CD4-positive, alpha-beta memory T cell (primary cell): ENCODE data around the gene PLK3. TPM values are rescaled to one million over a fixed set of nuclear protein-coding genes. Genes with fewer than 3 reads are reported as not detected.
A peak's percentile ranks its signal among the peaks of the same experiment; 100 is the strongest.
"Not testable (repeated sequence)": the region's sequence is repeated elsewhere in the genome, so short reads cannot be mapped to it uniquely, and the experiment has no call there.

Source experiments
- CTCF ChIA-PET: fragments of 350-600 bp; sonication (Branson Sonifier 250); formaldehyde crosslinking; loops from one replicate; lab custom pipeline; 2021; ENCODE audit warnings: inconsistent platforms; ENCODE audit not compliant: partially characterized antibody; lab: Charles Lee
- POLR2A ChIA-PET: fragments of 350-600 bp; sonication (Branson Sonifier 250); formaldehyde crosslinking; loops from one replicate; lab custom pipeline; 2021; ENCODE audit not compliant: partially characterized antibody; lab: Charles Lee
- DNase-seq, 5 donors: peaks; one replicate each; pipeline versions ENCODE4 v3.0.0 to v3.0.0-alpha.2; 2020 to 2022; ENCODE audit warnings: mixed read lengths in 1 of 5
- H3K27ac ChIP-seq: one replicate; pipeline ENCODE4 v1.7.0; 2013; ENCODE audit warnings: low read depth, low read length
- H3K27me3 ChIP-seq: 2 replicates; pipeline ENCODE4 v1.7.0; 2013; ENCODE audit warnings: mild to moderate bottlenecking, low read length, moderate library complexity; ENCODE audit not compliant: insufficient read depth
- H3K36me3 ChIP-seq: 2 replicates; pipeline ENCODE4 v1.7.0; 2013; ENCODE audit warnings: mild to moderate bottlenecking, low read length, moderate library complexity; ENCODE audit not compliant: insufficient read depth
- H3K4me1 ChIP-seq: 2 replicates; pipeline ENCODE4 v1.7.0; 2013; ENCODE audit warnings: mild to moderate bottlenecking, low read length, moderate library complexity; ENCODE audit not compliant: insufficient read depth
- H3K4me3 ChIP-seq, 2 donors: one replicate each; pipeline ENCODE4 v1.7.0; 2013; ENCODE audit warnings: low read length in 2 of 2, mild to moderate bottlenecking in 1 of 2
- H3K9me3 ChIP-seq, 2 donors: one replicate each; pipeline ENCODE4 v1.7.0; 2013; ENCODE audit warnings: low read length in 2 of 2, control low read depth in 1 of 2; ENCODE audit not compliant: control insufficient read depth in 1 of 2
- H3K27ac Mint-ChIP-seq, 7 donors: one replicate each; pipeline ENCODE4 v1.8.0; 2020 to 2021; ENCODE audit warnings: mixed read lengths in 7 of 7, mild to moderate bottlenecking in 6 of 7, inconsistent platforms in 3 of 7, moderate library complexity in 3 of 7
- H3K27me3 Mint-ChIP-seq, 2 donors: one replicate each; pipeline ENCODE4 v1.8.0; 2020 to 2021; ENCODE audit warnings: mixed read lengths in 2 of 2
- H3K36me3 Mint-ChIP-seq, 2 donors: one replicate each; pipeline ENCODE4 v1.8.0; 2020 to 2021; ENCODE audit warnings: mixed read lengths in 2 of 2, inconsistent platforms in 1 of 2, mild to moderate bottlenecking in 1 of 2
- H3K4me1 Mint-ChIP-seq, 4 donors: one replicate each; pipeline ENCODE4 v1.8.0; 2020 to 2021; ENCODE audit warnings: mixed read lengths in 4 of 4, mild to moderate bottlenecking in 1 of 4
- H3K4me3 Mint-ChIP-seq, 8 donors: one replicate each; pipeline ENCODE4 v1.8.0; 2020 to 2021; ENCODE audit warnings: mixed read lengths in 8 of 8, mild to moderate bottlenecking in 7 of 8, moderate library complexity in 6 of 8, inconsistent platforms in 3 of 8
- H3K9me3 Mint-ChIP-seq, 8 donors: one replicate each; pipeline ENCODE4 v1.8.0; 2020 to 2021; ENCODE audit warnings: mixed read lengths in 8 of 8, mild to moderate bottlenecking in 5 of 8, inconsistent platforms in 3 of 8, moderate library complexity in 1 of 8
- intact Hi-C: fragments of 100-400 bp; cut with micrococcal nuclease; formaldehyde crosslinking; loops from one replicate; pipeline ENCODE4 v1.15.1; 2023
- polyA plus RNA-seq, 2 donors: library from polyadenylated mRNA; unstranded; fragments of 300-500 nt; fragmentation: Illumina TruSeq; gene quantifications; one replicate each; pipeline ENCODE4 v1.2.3, GENCODE V29; 2021
- total RNA-seq, 2 experiments: library from RNA; stranded (reverse); gene quantifications; one replicate each; pipeline ENCODE4 v1.2.3, GENCODE V29; 2021

PLK3 gene
- total and polyA plus RNA-seq, 4 experiments from 2014 or later = 37.3 to 153 (median 97.5) TPM

- H3K4me3 Mint-ChIP-seq = peak overlapping the region; percentile 74 to 87 (median 80)
- H3K9me3 Mint-ChIP-seq = peaks cover 0 to 12% (median 0%) of the 10 kb centered on the region in 8 donors
- H3K27me3 ChIP-seq = no peaks in the 10 kb centered on the region
- intact Hi-C loops = loop anchor here (5.0 to 10.0 kb wide), 2 partner anchors 75 to 777 kb away; partner anchors contain the start of genes NASP and RNU5D-1
- H3K27ac Mint-ChIP-seq = peak overlapping the region; percentile 98 to 100 (median 99)
- H3K4me3 ChIP-seq = peak overlapping the region; percentile 41 to 57
- H3K4me1 ChIP-seq = peaks cover 90% of the 10 kb centered on the region
- no peaks in the 10 kb centered on the region for H3K9me3 ChIP-seq
- H3K27me3 Mint-ChIP-seq = no peaks in the 10 kb centered on the region
- H3K27ac ChIP-seq = peak overlapping the region; percentile 98
- peaks cover 35% of the 10 kb centered on the region for H3K36me3 ChIP-seq
- peaks cover 57 to 94% (median 73%) of the 10 kb centered on the region in 4 donors for H3K4me1 Mint-ChIP-seq
- peaks cover 29 to 59% of the 10 kb centered on the region in 2 donors for H3K36me3 Mint-ChIP-seq
- POLR2A ChIA-PET = interaction anchor here (0.6 to 22.2 kb wide), 18 partner anchors 2 to 777 kb away, joined by 3 to 1564 read pairs (median 17); partner anchors contain the start of genes BEST4, BTBD19, CCDC163 and DYNLT4
- DNase-seq = peak; percentile 91 to 98 (median 91)
- CTCF ChIA-PET = interaction anchor here (1.3 to 13.0 kb wide), 6 partner anchors 8 to 86 kb away, joined by 5 to 174 read pairs (median 12); partner anchors contain the start of gene PLK3
Measured at GRCh38 chr1:44807364-44808062, 7.3 kb downstream of the PLK3 start.

GRCh38 chr1:44808063-44808937 lies 8.1 kb downstream of the PLK3 start, which contains the start of gene BTBD19:
BTBD19 (plus strand) TSS chr1:44808523; CDS start chr1:44808821, 298 bp downstream.
- H3K36me3 ChIP-seq = peaks cover 27% of the 10 kb centered on the region
- H3K4me1 ChIP-seq = peaks cover 89% of the 10 kb centered on the region
- H3K27me3 ChIP-seq = no peaks in the 10 kb centered on the region
- Mint-ChIP-seq H3K4me1 (peaks cover 50 to 89% (median 68%) of the 10 kb centered on the region in 4 donors), H3K36me3 (peaks cover 21 to 52% of the 10 kb centered on the region in 2 donors), H3K27me3 (no peaks in the 10 kb centered on the region), H3K9me3 (peaks cover 0 to 10% (median 0%) of the 10 kb centered on the region in 8 donors), H3K27ac (peak within 1 kb of the TSS; percentile 98 to 100 (median 99)), H3K4me3 (peak within 1 kb of the TSS; percentile 74 to 87 (median 81))
- ChIA-PET POLR2A (interaction anchor here (0.6 to 22.2 kb wide), 21 partner anchors 3 to 879 kb away, joined by 3 to 1564 read pairs (median 15); partner anchors contain the start of genes ARMH1, BEST4, BTBD19 and CCDC163), CTCF (interaction anchor here (0.7 to 13.0 kb wide), 12 partner anchors 8 to 204 kb away, joined by 3 to 174 read pairs (median 7); partner anchors contain the start of genes HECTD3, PLK3, RNU5D-1 and UROD)
- no peaks in the 10 kb centered on the region for H3K9me3 ChIP-seq
- peak within 1 kb of the TSS; percentile 98 for H3K27ac ChIP-seq
- DNase-seq = peak in 4 of 5 donors; percentile 24 to 89 (median 34)
- intact Hi-C loops = loop anchor here (5.0 to 10.0 kb wide), 2 partner anchors 76 to 777 kb away; partner anchors contain the start of genes NASP and RNU5D-1
- peak within 1 kb of the TSS; percentile 41 to 57 for H3K4me3 ChIP-seq

- Histone ChIP-seq H3K36me3 (peaks cover 18% of the 10 kb centered on the region), H3K27ac (peak overlapping the region; percentile 98), H3K4me3 (peak overlapping the region; percentile 6 to 41), H3K4me1 (peaks cover 87% of the 10 kb centered on the region), H3K27me3 (no peaks in the 10 kb centered on the region), H3K9me3 (no peaks in the 10 kb centered on the region)
- POLR2A ChIA-PET = interaction anchor here (0.9 to 22.2 kb wide), 23 partner anchors 4 to 878 kb away, joined by 3 to 1564 read pairs (median 5); partner anchors contain the start of genes ARMH1, BEST4, BTBD19 and CCDC163
- Mint-ChIP-seq H3K27ac (peak overlapping the region; percentile 98 to 100 (median 99)), H3K27me3 (no peaks in the 10 kb centered on the region), H3K9me3 (peaks cover 0 to 7% (median 0%) of the 10 kb centered on the region in 8 donors), H3K4me1 (peaks cover 49 to 88% (median 66%) of the 10 kb centered on the region in 4 donors), H3K4me3 (peak overlapping the region; percentile 74 to 87 (median 81)), H3K36me3 (peaks cover 16 to 46% of the 10 kb centered on the region in 2 donors)
- DNase-seq = peak; percentile 89 to 97 (median 92)
- intact Hi-C loops = loop anchor here (1.0 to 10.0 kb wide), 4 partner anchors 8 to 776 kb away; partner anchors contain the start of genes NASP and RNU5D-1
- CTCF ChIA-PET = interaction anchor here (0.7 to 13.0 kb wide), 16 partner anchors 9 to 203 kb away, joined by 3 to 174 read pairs (median 6); partner anchors contain the start of genes HECTD3, PLK3, RNU5D-1 and RPS8
Measured at GRCh38 chr1:44808938-44809917, 9.1 kb downstream of the PLK3 start.

GRCh38 chr1:44810101-44810761 lies 10.1 kb downstream of the PLK3 start:
- Mint-ChIP-seq H3K27me3 (no peaks in the 10 kb centered on the region), H3K9me3 (peaks cover 0 to 11% (median 0%) of the 10 kb centered on the region in 8 donors), H3K4me3 (peak overlapping the region in 6 of 8 donors; percentile 68 to 87 (median 80)), H3K27ac (peak overlapping the region; percentile 98 to 100 (median 99)), H3K36me3 (peaks cover 13 to 36% of the 10 kb centered on the region in 2 donors), H3K4me1 (peaks cover 52 to 87% (median 69%) of the 10 kb centered on the region in 4 donors)
- H3K27me3 ChIP-seq = no peaks in the 10 kb centered on the region
- ChIA-PET POLR2A (interaction anchor here (1.0 to 22.2 kb wide), 17 partner anchors 5 to 877 kb away, joined by 3 to 1564 read pairs (median 18); partner anchors contain the start of genes BEST4, BTBD19, CCDC163 and DYNLT4), CTCF (interaction anchor here (1.0 to 13.0 kb wide), 10 partner anchors 10 to 80 kb away, joined by 3 to 174 read pairs (median 9); partner anchors contain the start of genes PLK3, RNU5D-1 and RPS8)
- peaks cover 11% of the 10 kb centered on the region for H3K36me3 ChIP-seq
- peak overlapping the region; percentile 98 for H3K27ac ChIP-seq
- intact Hi-C loops = no loop called here
- no peaks in the 10 kb centered on the region for H3K9me3 ChIP-seq
- H3K4me3 ChIP-seq = peak overlapping the region in 1 of 2 donors; percentile 13
- DNase-seq = peak in 3 of 5 donors; percentile 32 to 67 (median 35)
- H3K4me1 ChIP-seq = peaks cover 91% of the 10 kb centered on the region

GRCh38 chr1:44810762-44811105 lies 10.6 kb downstream of the PLK3 start:
- H3K4me3 Mint-ChIP-seq = peak overlapping the region in 6 of 8 donors; percentile 43 to 80 (median 70)
- H3K4me1 ChIP-seq = peaks cover 88% of the 10 kb centered on the region
- CTCF ChIA-PET = interaction anchor here (3.0 to 13.0 kb wide), 5 partner anchors 10 to 81 kb away, joined by 15 to 174 read pairs (median 25); partner anchors contain the start of genes PLK3 and RNU5D-1
- DNase-seq = peak in 2 of 5 donors; percentile 15 to 27
- H3K4me3 ChIP-seq = peak overlapping the region in 1 of 2 donors; percentile 13
- H3K4me1 Mint-ChIP-seq = peaks cover 50 to 89% (median 70%) of the 10 kb centered on the region in 4 donors
- intact Hi-C loops, H3K27me3 Mint-ChIP-seq, H3K27me3 ChIP-seq, H3K36me3 ChIP-seq, H3K9me3 ChIP-seq: not testable (repeated sequence)
- peaks cover 8 to 31% of the 10 kb centered on the region in 2 donors for H3K36me3 Mint-ChIP-seq
- peak overlapping the region; percentile 98 for H3K27ac ChIP-seq
- H3K9me3 Mint-ChIP-seq = peaks cover 0 to 11% (median 0%) of the 10 kb centered on the region in 8 donors
- POLR2A ChIA-PET = interaction anchor here (0.6 to 22.2 kb wide), 8 partner anchors 6 to 201 kb away, joined by 3 to 1564 read pairs (median 75); partner anchors contain the start of genes BTBD19, DYNLT4, HECTD3 and PLK3
- peak overlapping the region; percentile 98 to 100 (median 99) for H3K27ac Mint-ChIP-seq
